HG02852 (cell line): ENCODE data around the gene ZC3H6.
"Not testable (repeated sequence)": the region's sequence is repeated elsewhere in the genome, so short reads cannot be mapped to it uniquely, and the experiment has no call there.

Source experiments
- ATAC-seq: cut with Tn5 transposase; IDR thresholded peaks from one replicate; pipeline ENCODE4 v1.9.1; 2021; ENCODE audit warnings: mild to moderate bottlenecking, moderate library complexity; ENCODE audit not compliant: unreplicated experiment

The ZC3H6 gene

DNA sequence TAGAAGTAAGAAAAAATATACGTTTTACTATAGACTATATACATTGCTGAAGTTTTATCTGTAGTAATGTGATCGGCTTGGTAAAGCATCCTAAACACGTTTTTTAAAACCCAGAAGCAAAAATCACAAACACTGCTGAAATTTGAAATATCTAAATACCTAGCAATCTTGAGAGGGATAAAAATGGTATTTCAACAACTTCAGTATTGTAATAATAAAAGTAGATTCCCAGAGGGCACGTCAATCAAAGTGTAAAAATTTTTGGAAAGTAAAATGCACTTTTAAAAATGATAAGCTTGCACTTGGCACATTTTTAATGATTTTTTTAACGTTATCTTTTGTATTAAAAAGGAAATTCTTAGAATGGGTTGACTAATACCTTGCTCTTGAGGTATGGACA lies 1.6 kb downstream of the ZC3H6 start:
- no peak for ATAC-seq

DNA sequence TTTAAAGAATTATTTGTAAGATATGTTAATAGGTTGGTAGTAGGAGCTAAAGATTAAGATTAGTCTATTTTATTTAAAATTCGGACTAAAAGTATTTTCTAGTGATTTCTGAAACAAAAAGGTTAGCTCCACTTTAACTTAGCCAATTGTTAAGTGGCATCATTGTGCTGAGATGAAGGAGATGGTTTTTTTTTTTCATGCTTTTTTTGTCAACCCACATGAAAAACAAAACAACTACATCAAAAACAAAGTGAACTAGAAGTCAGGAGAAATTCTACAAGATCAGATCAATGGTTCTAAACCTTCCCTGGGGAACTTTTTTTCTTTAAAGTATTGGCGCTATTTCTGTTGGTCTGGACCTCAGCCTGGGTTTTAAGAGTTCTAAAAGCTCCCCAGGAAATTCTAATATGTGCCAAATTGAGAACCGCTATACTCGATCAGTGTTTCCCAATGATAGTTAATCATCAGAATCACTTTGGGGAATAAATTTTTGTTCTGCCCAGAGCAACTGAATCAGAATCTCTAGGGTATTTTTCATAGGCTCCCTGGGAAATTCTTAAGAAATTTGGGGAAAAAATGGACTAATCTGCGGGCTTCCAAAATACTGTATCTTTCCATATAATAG lies 2.3 kb downstream of the ZC3H6 start:
- ATAC-seq, result no peak

DNA sequence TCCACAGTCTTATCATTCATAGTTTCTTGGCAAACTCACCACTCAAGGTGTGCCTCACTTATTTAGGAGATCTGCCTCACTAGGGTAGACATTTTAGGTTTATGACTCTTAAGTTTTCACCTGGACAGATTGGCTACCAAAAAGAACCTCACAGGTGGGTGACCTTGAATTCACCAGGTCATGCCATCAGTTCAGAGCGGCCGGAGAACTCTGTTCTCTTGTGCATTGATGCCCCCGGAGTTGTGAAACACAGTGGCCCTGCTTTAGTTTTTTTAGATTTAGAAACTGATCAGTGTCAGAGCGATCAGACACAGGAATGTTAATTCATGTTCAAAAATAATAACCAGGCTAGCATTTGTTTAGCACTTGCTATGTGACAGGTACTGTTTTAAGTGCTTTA lies 6.7 kb downstream of the ZC3H6 start:
- ATAC-seq, result not testable (repeated sequence)

DNA sequence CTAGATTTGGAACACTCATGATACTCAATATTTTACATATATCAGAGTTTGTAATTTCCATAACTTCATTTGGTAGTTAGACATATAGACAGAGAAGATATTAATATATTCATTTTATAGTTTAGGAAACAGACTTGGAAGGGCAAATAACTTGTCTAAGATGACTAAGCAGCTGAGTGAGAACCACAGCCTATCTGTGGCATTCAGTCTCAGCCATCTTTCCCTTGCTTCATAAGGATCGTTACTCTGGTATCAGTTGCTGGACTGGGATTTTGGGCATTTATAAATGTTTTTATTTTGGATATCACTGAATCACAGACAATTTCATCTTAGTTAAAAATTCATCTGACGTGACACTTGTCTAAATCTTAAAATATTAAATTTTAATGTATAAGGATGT lies 8.1 kb downstream of the ZC3H6 start:
- ATAC-seq, result not testable (repeated sequence)

DNA sequence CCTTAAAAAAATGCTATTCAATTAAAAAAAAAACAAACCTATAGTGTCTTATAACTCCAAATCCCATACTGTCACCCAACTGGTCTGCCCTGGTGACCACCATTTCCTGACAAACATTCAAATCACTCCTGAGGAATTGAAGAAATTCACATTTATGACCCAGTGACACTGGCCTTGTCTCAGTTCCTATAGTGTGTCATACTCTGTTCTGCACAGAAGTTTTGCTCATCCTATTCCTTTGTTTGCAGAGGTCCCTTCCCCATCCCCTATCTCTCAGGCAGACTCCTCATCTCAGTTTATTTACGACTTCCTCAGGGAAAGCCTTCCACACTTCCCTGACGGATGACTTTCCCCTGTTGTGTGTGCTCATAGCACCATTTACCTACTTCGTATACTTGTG lies 14.7 kb downstream of the ZC3H6 start:
- no peak for ATAC-seq

DNA sequence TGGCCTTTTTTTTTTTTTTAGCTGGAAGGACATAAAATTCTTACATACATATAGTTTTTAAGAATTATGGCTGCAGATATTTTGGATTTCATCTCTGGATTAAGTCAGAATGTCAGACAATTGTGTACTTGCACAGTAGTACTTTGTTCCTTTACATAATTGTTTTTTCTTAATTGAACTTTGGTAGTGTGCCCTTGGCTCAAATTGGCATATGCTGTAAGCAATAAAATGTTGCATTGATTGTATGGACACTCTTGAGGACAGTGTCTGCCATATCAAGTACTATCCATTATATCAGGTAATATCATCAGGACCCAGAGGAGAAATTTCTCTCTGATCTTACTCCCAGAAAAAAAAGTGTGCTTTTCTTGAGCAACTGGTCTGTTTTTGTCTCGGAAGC lies 15.3 kb downstream of the ZC3H6 start:
- ATAC-seq, result no peak

DNA sequence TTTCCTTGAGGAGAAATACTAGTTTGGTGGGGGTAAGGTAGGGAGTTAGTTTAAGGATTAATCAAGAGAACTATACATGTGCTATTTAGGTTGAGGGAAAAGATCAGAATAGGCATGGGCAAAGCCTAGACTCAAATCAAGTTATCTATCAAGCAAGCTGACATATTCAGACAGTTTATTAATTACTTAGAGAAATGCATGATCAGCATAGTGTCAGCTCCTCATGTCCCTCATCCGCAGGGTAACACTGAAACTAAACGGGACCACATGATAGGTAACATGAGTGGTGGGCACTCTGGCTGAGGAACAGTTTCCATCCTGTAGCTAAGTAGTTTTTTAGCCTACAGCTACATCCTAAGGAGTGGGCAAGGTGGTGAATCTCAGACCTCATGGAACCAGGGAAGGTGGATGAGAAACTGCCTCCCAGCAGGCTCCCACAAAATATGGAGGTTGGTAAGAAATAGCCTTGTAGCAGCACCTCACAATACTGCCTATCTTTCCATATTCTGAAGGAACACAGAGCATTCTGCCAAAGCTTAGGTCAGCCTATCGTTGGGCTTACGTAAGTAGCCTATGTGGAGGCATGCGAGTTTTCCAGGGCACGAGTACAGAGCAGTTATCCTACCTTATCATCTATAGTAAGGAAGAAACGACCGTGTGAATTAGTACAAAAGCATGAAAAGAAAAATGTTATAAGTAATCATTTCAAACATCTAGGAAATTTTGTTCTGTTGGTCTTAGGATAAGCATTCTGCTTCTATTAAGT lies 18.4 kb downstream of the ZC3H6 start:
- no peak for ATAC-seq

DNA sequence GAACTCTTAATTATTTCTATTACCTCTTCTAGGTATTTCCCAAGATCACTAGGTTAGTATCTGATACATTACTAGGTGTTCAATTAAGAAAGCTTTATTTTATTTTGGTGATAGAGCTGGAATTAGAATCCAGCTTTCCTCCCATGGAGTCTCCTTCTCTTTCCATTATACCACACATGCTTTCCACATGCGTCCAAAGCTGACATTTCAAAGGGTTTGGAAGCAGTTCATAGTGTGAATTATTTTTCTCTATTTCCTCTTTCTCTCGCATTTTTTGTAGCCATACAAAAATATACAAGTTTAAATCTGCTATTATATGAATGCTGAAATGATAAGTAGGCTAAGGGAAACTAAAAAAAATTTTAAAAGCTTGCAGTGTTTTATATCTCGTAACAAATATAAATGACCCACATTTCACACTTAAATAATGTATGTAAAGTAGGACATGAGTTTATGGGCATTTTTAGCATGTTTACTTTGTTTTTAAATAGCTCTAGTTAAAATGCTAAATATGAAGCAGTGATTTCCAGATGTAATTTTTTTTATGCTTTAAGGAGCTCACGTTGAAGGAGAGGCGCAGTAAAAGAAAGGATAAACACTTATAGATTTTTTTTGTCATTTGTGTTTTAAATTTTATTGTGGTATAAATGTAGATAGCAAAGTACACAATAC lies 20.1 kb downstream of the ZC3H6 start:
- no peak for ATAC-seq

DNA sequence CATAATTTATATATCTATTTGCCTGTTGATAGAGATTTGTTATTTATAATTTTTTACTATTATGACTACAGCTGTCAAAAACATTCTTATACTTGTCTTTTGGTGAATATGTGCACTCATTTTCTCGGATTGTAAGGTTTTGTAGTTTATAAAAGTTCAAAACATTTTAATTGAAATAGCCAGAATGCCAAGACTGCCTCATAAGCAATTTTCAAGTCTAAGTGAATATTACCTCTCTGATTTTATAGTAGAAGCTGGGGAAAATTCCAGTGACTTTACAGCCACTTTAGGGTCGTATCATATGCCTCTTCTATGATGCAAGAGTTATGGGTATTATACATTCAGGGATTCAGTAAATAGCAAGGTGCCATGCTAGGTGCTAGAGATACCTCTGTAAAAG lies 21.0 kb downstream of the ZC3H6 start:
- ATAC-seq, result no peak

DNA sequence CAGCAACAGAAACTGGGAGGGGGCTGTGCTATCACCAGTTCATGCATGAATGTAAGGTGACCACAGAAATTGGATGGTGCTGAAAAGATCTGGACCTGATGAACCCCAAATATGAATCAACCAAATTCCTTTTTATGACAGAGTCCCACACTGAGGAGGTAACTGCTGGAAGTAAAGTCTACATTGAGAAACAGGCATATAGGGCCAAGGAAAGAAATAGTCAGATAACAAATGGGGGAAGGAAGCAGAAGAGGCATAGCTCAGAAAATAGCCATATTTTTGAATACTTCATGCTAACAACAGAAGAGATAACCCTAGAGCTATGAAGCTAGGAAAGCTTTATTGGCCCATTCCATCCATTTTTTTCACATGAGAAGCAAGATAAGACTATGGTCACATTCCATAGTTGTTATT lies 25.8 kb downstream of the ZC3H6 start:
- ATAC-seq, result no peak

DNA sequence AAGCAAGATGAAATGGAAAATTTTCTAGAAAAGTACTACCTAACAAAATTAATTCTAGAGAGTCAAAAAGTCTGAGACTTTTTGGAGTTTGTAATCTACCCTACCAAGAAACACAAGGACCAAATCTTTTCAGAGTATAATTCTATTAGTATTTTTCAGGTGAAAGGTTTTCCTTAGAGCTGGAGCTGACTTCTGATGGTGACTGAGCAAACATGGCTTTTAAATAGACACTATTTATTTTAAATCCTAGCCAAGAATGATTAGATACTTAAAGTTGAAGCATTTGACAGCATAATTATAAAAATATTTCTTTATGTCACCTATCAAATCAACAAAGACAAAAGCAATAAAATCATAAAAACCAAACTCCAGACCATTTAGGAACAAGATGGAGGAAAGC lies 26.6 kb downstream of the ZC3H6 start:
- ATAC-seq, result no peak

DNA sequence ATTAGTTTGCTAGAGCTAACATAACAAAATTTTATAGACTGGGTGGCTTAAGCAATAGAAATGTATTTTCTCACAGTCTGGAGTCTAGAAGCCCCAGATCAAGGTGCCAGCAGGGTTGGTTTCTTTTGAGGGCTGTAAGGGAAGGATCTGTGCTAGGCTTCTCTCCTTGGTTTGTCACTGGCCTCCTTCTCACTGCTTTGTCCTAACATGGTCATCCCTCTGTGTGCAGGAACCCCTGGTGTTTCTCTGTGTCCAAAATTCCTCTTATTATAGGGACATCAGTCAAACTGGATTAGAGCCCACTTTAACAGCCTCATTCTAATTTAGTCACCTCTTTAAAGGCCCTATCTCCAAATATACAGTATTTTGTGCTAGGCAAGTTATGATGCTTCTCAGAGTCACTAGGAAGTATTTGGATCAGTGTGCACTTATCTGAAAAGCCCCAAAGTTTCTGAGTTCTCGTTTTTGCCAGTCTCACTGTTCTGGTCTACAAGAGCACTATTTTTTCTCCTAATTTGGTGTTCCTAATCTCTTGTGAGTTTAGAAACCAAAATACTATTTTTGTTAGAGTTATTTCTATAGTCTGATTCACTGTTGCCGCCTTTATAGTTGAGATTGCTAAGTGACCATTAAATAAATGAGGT lies 29.0 kb downstream of the ZC3H6 start:
- ATAC-seq, result peak; percentile 51

DNA sequence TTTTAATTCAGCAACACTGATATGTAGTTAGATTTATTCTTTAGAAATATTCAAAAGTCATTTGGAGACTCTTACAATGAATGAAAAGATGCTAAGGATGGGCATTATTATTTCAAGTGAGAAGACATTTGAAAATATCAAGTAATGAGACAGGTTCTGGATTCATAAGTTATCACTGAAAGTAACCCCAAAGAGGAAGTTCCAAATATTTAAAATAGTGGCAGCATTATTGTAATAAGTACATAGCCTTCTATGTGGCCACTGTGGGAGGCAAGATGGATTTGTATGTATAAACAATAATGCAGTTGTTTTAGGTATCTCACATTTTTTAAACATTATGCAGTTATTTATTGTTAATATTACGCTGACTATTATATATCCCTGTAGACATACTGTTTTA lies 29.7 kb downstream of the ZC3H6 start:
- ATAC-seq, result no peak

DNA sequence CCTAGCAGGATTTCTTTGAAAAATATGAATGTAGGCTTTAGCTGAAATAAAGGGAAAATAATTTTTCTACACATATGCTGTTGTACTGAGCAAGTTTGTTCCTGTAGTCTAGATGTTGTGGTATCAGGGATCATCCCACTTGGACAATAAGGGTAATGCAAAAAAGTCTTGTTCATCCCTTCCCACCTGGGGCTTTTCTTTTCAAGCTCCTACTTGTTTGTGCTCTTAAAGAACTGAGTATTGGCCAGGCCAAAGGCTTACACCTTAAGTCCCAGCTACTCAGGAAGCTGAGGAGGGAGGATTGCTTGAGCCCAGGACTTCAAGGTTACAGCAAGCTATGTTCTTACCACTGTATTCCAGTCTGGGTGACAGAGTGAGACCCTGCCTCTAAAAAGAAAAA lies 35.5 kb downstream of the ZC3H6 start:
- no peak for ATAC-seq

DNA sequence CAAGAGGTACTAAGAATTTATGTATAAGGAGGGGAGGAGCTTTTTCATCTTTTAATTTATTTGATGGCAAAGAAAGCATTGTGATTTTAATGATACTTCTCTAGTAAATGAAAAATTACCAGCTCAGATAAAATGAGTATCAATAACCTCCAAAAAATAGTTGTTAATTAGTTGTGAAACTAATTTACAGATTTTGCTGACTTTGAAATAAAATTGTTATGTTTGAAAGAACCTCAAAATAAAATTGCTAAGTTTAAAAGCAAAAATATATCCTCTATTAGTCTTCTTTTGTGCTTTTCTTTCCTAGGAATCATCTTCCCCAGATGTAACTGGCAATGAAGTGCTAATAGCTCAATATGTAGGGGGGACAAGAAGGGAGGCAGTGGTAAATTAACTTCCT lies 36.5 kb downstream of the ZC3H6 start:
- ATAC-seq, result no peak

DNA sequence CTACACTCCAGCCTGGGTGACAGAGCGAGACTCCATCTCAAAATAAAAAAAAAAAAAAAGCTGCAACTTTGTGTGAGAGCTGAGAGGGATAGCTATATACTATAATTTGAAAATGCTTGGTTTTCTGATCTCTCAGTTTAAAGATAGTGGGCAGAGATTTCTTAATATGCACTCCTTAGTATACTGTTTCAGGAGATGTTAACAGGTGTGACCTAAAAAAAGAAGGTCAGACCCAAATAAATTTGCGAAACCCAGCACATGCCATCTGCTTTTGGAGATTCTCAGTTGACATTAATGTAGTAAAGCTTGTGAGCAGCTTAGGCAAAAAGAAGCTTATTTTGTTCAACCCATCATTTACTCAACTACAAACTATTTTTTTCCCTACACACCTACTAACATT lies 37.4 kb downstream of the ZC3H6 start:
- no peak for ATAC-seq

DNA sequence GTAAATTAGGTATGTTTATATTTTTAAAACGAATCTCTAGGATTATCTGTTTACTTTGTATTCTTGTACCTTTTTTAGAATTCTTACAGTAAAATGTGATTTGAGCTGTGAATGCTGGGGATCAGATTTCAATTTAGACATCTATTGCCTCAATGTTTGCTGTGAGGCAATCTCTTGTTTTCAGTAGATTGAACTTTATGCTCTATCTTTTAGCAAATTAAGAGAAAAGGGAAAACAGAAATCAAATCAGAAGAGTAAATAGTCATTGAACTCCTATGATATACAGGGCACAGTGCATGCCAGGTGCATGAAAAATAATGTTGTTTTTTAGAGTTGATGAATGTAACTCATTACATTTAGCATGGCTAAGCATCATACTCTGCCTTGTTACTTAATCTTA lies 39.5 kb downstream of the ZC3H6 start:
- no peak for ATAC-seq

DNA sequence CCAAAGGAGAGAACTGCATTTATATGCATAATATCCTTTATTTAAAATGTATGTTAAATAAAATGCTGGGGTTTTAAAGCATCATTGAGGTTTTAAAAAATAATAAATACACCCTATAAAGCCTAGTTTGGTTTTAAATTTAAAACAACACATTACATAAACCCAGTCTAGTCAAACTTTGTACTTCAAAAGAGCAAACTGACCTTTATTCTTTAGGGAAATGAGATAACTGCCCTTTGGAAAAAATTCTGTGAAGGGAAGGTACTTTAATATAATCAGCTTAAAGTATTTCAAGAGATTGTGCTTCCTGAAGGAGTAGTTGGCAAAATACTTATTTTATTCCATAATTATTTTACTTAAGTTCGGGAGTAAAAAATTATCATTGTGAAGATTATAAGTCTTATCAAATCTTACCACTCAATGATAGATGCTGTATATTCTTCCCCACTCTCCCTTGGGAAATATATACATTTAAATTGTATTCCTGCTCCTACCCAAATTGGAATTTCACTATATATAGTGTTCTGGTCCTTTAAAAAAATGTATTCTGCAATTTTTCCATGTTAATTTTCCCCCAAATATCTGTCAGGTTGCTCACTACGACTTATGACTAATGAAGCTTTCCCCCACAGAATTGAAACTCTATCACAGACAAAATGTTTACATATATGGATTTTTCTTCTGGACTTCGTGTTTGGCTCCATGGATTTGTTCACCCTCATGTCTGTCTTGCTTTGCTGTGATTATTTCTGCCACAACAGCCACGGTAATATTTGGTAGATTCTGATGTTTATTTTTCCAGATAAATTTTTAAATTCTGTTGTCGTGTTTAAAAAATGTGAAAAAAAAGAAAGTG lies 42.1 kb downstream of the ZC3H6 start:
- no peak for ATAC-seq

DNA sequence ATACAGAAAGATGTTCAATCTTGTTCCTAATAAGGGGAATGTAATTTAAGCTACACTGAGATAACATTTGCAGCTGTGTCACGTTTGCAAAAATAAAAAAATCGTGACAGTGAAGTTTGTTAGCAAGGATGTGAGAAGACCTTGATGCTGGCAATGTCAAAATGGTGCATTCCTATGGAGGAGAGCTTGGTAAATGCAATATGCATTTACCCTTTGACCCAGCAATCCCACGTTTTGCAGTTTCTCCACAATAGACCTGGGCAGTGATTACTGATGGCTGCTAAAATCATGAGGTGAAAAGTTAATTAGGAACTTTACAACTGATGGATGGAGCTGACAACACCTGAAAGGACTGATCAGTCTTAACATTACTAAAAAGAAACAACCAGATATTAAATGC lies 43.1 kb downstream of the ZC3H6 start:
- no peak for ATAC-seq

DNA sequence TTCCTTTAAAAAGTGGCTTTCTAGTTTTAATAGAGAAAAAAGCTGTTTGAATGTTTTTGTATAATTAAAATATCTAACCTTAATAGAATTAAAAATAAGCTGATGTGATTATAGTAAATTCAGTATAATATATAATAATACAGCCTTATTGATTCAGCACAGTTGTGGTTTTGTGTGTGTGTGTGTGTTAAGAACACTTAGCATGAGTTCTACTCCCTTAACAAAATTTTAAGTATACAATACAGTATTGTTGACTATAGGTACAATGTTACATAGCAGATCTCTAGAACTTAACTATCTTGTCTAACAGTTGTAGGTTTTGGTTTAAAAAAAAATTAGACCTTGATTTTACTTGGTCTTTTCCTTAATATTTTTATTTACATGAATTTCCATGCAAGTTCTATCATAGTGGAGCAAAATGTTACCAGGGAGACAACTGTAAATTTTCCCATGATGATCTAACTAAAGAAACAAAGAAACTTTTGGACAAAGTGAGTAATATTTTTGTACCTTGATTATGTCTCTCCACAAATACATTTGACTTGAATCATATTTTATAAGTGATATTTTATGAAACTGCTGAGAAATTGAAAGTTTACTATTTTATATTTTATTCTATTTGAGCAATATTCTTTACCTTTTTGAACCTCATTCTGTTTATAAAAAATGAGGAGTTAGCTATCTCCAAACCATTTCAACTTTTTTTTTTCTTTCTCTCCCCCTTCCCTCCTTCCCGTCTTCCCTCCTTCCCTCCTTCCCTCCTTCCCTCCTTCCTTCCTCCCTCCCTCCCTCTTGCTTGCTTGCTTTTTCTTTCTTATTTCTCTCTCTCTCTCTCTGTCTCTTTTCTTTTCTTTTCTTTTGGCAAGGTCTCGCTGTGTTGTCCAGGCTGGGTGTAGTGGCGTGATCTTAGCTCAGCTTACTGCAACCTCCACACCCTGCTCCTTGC lies 46.3 kb downstream of the ZC3H6 start:
- ATAC-seq, result no peak
